CD8-positive, alpha-beta memory T cell (primary cell): ENCODE measurements around the gene EIF2AK2. TPM values are rescaled to one million over a fixed set of nuclear protein-coding genes. Genes with fewer than 3 reads are reported as not detected.

Source experiments
- CTCF ChIA-PET: fragments of 350-600 bp; sonication (Branson Sonifier 250); formaldehyde crosslinking; loops from one replicate; lab custom pipeline; 2021; ENCODE audit warnings: antibody characterized with exemption; lab: Charles Lee
- POLR2A ChIA-PET: fragments of 350-600 bp; sonication (Branson Sonifier 250); formaldehyde crosslinking; loops from one replicate; lab custom pipeline; 2021; ENCODE audit warnings: antibody characterized with exemption; lab: Charles Lee
- DNase-seq, 5 donors: peaks; one replicate each; pipeline versions ENCODE4 v3.0.0 to v3.0.0-alpha.2; 2020 to 2022; ENCODE audit warnings: mixed read lengths in 1 of 5
- H3K27ac ChIP-seq: one replicate; pipeline ENCODE4 v1.7.0; 2013; ENCODE audit warnings: low read depth, mild to moderate bottlenecking, low read length, moderate library complexity
- H3K27me3 ChIP-seq: 2 replicates; pipeline ENCODE4 v1.7.0; 2013; ENCODE audit warnings: low read length, mild to moderate bottlenecking; ENCODE audit not compliant: insufficient read depth, poor library complexity, severe bottlenecking
- H3K36me3 ChIP-seq: 2 replicates; pipeline ENCODE4 v1.7.0; 2013; ENCODE audit warnings: mild to moderate bottlenecking, low read length, moderate library complexity; ENCODE audit not compliant: insufficient read depth
- H3K4me1 ChIP-seq: 2 replicates; pipeline ENCODE4 v1.7.0; 2013; ENCODE audit warnings: mild to moderate bottlenecking, low read length, moderate library complexity; ENCODE audit not compliant: insufficient read depth
- H3K4me3 ChIP-seq: 2 replicates; pipeline ENCODE4 v1.7.0; 2013; ENCODE audit warnings: mild to moderate bottlenecking, low read length
- H3K9me3 ChIP-seq: 2 replicates; pipeline ENCODE4 v1.7.0; 2013; ENCODE audit warnings: mild to moderate bottlenecking, low read length
- H3K27ac Mint-ChIP-seq, 8 donors: one replicate each; pipeline ENCODE4 v1.8.0; 2020 to 2021; ENCODE audit warnings: mixed read lengths in 8 of 8, mild to moderate bottlenecking in 6 of 8, inconsistent platforms in 3 of 8, moderate library complexity in 3 of 8
- H3K27me3 Mint-ChIP-seq, 2 donors: one replicate each; pipeline ENCODE4 v1.8.0; 2020 to 2021; ENCODE audit warnings: mixed read lengths in 2 of 2, mild to moderate bottlenecking in 1 of 2, moderate library complexity in 1 of 2
- H3K36me3 Mint-ChIP-seq, 3 donors: one replicate each; pipeline ENCODE4 v1.8.0; 2020 to 2021; ENCODE audit warnings: mixed read lengths in 3 of 3, inconsistent platforms in 1 of 3, mild to moderate bottlenecking in 1 of 3
- H3K4me1 Mint-ChIP-seq, 3 donors: one replicate each; pipeline ENCODE4 v1.8.0; 2020 to 2021; ENCODE audit warnings: mixed read lengths in 3 of 3, inconsistent platforms in 1 of 3, mild to moderate bottlenecking in 1 of 3
- H3K4me3 Mint-ChIP-seq, 7 donors: one replicate each; pipeline ENCODE4 v1.8.0; 2020 to 2021; ENCODE audit warnings: mixed read lengths in 7 of 7, mild to moderate bottlenecking in 6 of 7, moderate library complexity in 4 of 7, inconsistent platforms in 2 of 7
- H3K9me3 Mint-ChIP-seq, 5 donors: one replicate each; pipeline ENCODE4 v1.8.0; 2020 to 2022; ENCODE audit warnings: mixed read lengths in 5 of 5, mild to moderate bottlenecking in 3 of 5, moderate library complexity in 2 of 5, inconsistent platforms in 1 of 5
- polyA plus RNA-seq: library from polyadenylated mRNA; unstranded; fragments of 300-500 nt; fragmentation: Illumina TruSeq; gene quantifications from one replicate; pipeline ENCODE4 v1.2.3, GENCODE V29; 2021
- total RNA-seq, 2 experiments: library from RNA; stranded (reverse); gene quantifications; one replicate each; pipeline ENCODE4 v1.2.3, GENCODE V29; 2021

EIF2AK2 gene
- total and polyA plus RNA-seq, 3 experiments from 2014 or later: 36.0 to 42.6 (median 39.8) TPM

GRCh38 chr2:37167636-37168180 lies 10.9 kb upstream of the EIF2AK2 start:
- Mint-ChIP-seq H3K4me3 (no peak overlapping the region), H3K36me3 (peaks cover 0 to 16% (median 2%) of the 10 kb centered on the region in 3 donors), H3K27ac (peak overlapping the region in 1 of 8 donors; percentile 77), H3K4me1 (peaks cover 0 to 3% (median 0%) of the 10 kb centered on the region in 3 donors), H3K9me3 (peaks cover 7 to 17% (median 14%) of the 10 kb centered on the region in 5 donors), H3K27me3 (peaks cover 3 to 8% of the 10 kb centered on the region in 2 donors)
- H3K36me3 ChIP-seq: no peaks in the 10 kb centered on the region
- DNase-seq: no peak
- no peaks in the 10 kb centered on the region for H3K27me3 ChIP-seq
- no peaks in the 10 kb centered on the region for H3K4me1 ChIP-seq
- H3K4me3 ChIP-seq: no peak overlapping the region
- ChIA-PET CTCF (interaction anchor here (0.8 to 3.4 kb wide), 4 partner anchors 11 to 710 kb away, joined by 3 to 26 read pairs (median 4); partner anchors contain the start of genes CEBPZOS and EIF2AK2), POLR2A (no interaction called here)
- no peak overlapping the region for H3K27ac ChIP-seq
- H3K9me3 ChIP-seq: no peaks in the 10 kb centered on the region

GRCh38 chr2:37164757-37165156 lies 8.0 kb upstream of the EIF2AK2 start:
- Mint-ChIP-seq H3K36me3 (peaks cover 2 to 16% (median 3%) of the 10 kb centered on the region in 3 donors), H3K27me3 (peaks cover 1 to 8% of the 10 kb centered on the region in 2 donors), H3K9me3 (peaks cover 7 to 17% (median 14%) of the 10 kb centered on the region in 5 donors), H3K4me3 (no peak overlapping the region), H3K4me1 (peaks cover 0 to 20% (median 6%) of the 10 kb centered on the region in 3 donors), H3K27ac (no peak overlapping the region)
- H3K27ac ChIP-seq: no peak overlapping the region
- H3K9me3 ChIP-seq: no peaks in the 10 kb centered on the region
- no peaks in the 10 kb centered on the region for H3K36me3 ChIP-seq
- ChIA-PET POLR2A (no interaction called here), CTCF (no interaction called here)
- H3K4me1 ChIP-seq: no peaks in the 10 kb centered on the region
- DNase-seq: no peak
- H3K27me3 ChIP-seq: no peaks in the 10 kb centered on the region
- no peak overlapping the region for H3K4me3 ChIP-seq

- Mint-ChIP-seq H3K4me1 (peaks cover 49 to 79% (median 58%) of the 10 kb centered on the region in 3 donors), H3K27me3 (no peaks in the 10 kb centered on the region), H3K36me3 (peaks cover 7 to 34% (median 13%) of the 10 kb centered on the region in 3 donors), H3K4me3 (peak overlapping the region; percentile 90 to 98 (median 95)), H3K27ac (peak overlapping the region; percentile 88 to 96 (median 94)), H3K9me3 (no peaks in the 10 kb centered on the region)
- H3K4me3 ChIP-seq: peak overlapping the region; percentile 90
- H3K27ac ChIP-seq: peak overlapping the region; percentile 78
- ChIA-PET POLR2A (interaction anchor here (0.5 to 1.0 kb wide), 4 partner anchors 10 to 164 kb away, joined by 3 to 4 read pairs (median 4); partner anchors contain the start of genes CEBPZ and NDUFAF7), CTCF (interaction anchor here (1.0 to 4.6 kb wide), 2 partner anchors 12 to 22 kb away, joined by 3 to 26 read pairs; no protein-coding TSS in a partner anchor)
- no peaks in the 10 kb centered on the region for H3K27me3 ChIP-seq
- no peaks in the 10 kb centered on the region for H3K36me3 ChIP-seq
- H3K9me3 ChIP-seq: no peaks in the 10 kb centered on the region
- DNase-seq: peak in 2 of 5 donors; percentile 2 to 12
- H3K4me1 ChIP-seq: peaks cover 22% of the 10 kb centered on the region
Observed at GRCh38 chr2:37156071-37156856, 516 bp downstream of the EIF2AK2 start.

- Histone ChIP-seq H3K4me3 (no peak overlapping the region), H3K27ac (no peak overlapping the region), H3K27me3 (no peaks in the 10 kb centered on the region), H3K36me3 (no peaks in the 10 kb centered on the region), H3K9me3 (no peaks in the 10 kb centered on the region), H3K4me1 (peaks cover 22% of the 10 kb centered on the region)
- ChIA-PET CTCF (interaction anchor here (4.6 kb wide), 1 partner anchor 13 kb away, joined by 26 read pairs; no protein-coding TSS in a partner anchor), POLR2A (interaction anchor here (0.6 to 0.9 kb wide), 2 partner anchors 44 to 77 kb away, joined by 3 to 4 read pairs; partner anchors contain the start of genes CEBPZ and NDUFAF7)
- H3K9me3 Mint-ChIP-seq: no peaks in the 10 kb centered on the region
- no peak for DNase-seq
- H3K27me3 Mint-ChIP-seq: no peaks in the 10 kb centered on the region
- H3K4me1 Mint-ChIP-seq: peaks cover 62 to 84% (median 73%) of the 10 kb centered on the region in 3 donors
- H3K4me3 Mint-ChIP-seq: peak overlapping the region in 5 of 7 donors; percentile 93 to 98 (median 96)
- H3K27ac Mint-ChIP-seq: peak overlapping the region; percentile 34 to 96 (median 92)
- peaks cover 6 to 37% (median 13%) of the 10 kb centered on the region in 3 donors for H3K36me3 Mint-ChIP-seq
Observed at GRCh38 chr2:37154785-37155184, 2.0 kb downstream of the EIF2AK2 start.

GRCh38 chr2:37153224-37153623 lies 3.6 kb downstream of the EIF2AK2 start:
- Mint-ChIP-seq H3K36me3 (peaks cover 11 to 49% (median 13%) of the 10 kb centered on the region in 3 donors), H3K27ac (peak overlapping the region in 3 of 8 donors; percentile 32 to 52 (median 51)), H3K27me3 (no peaks in the 10 kb centered on the region), H3K4me3 (peak overlapping the region in 2 of 7 donors; percentile 46 to 67), H3K9me3 (no peaks in the 10 kb centered on the region), H3K4me1 (peaks cover 70 to 84% (median 81%) of the 10 kb centered on the region in 3 donors)
- Histone ChIP-seq H3K27me3 (no peaks in the 10 kb centered on the region), H3K9me3 (no peaks in the 10 kb centered on the region), H3K4me3 (no peak overlapping the region), H3K4me1 (peaks cover 22% of the 10 kb centered on the region), H3K36me3 (no peaks in the 10 kb centered on the region), H3K27ac (no peak overlapping the region)
- no peak for DNase-seq
- POLR2A ChIA-PET: no interaction called here
- CTCF ChIA-PET: no interaction called here

- Histone ChIP-seq H3K9me3 (no peaks in the 10 kb centered on the region), H3K4me3 (no peak overlapping the region), H3K27ac (no peak overlapping the region), H3K36me3 (peaks cover 11% of the 10 kb centered on the region), H3K4me1 (no peaks in the 10 kb centered on the region), H3K27me3 (no peaks in the 10 kb centered on the region)
- Mint-ChIP-seq H3K36me3 (peaks cover 8 to 57% (median 16%) of the 10 kb centered on the region in 3 donors), H3K4me3 (peak overlapping the region; percentile 7 to 75 (median 43)), H3K4me1 (peaks cover 47 to 55% (median 55%) of the 10 kb centered on the region in 3 donors), H3K27me3 (no peaks in the 10 kb centered on the region), H3K27ac (peak overlapping the region; percentile 22 to 95 (median 68)), H3K9me3 (no peaks in the 10 kb centered on the region)
- DNase-seq: peak in 1 of 5 donors; percentile 26
- CTCF ChIA-PET: interaction anchor here (1.1 kb wide), 1 partner anchor 51 kb away, joined by 3 read pairs; no protein-coding TSS in a partner anchor
- POLR2A ChIA-PET: no interaction called here
Observed at GRCh38 chr2:37149626-37150322, 7.0 kb downstream of the EIF2AK2 start.

- Mint-ChIP-seq H3K9me3 (no peaks in the 10 kb centered on the region), H3K4me3 (no peak overlapping the region), H3K36me3 (peaks cover 7 to 54% (median 15%) of the 10 kb centered on the region in 3 donors), H3K27me3 (no peaks in the 10 kb centered on the region), H3K4me1 (peaks cover 40 to 48% (median 44%) of the 10 kb centered on the region in 3 donors), H3K27ac (peak overlapping the region in 3 of 8 donors; percentile 63 to 88 (median 70))
- Histone ChIP-seq H3K4me3 (no peak overlapping the region), H3K27me3 (no peaks in the 10 kb centered on the region), H3K27ac (no peak overlapping the region), H3K4me1 (no peaks in the 10 kb centered on the region), H3K9me3 (no peaks in the 10 kb centered on the region), H3K36me3 (peaks cover 11% of the 10 kb centered on the region)
- POLR2A ChIA-PET: no interaction called here
- CTCF ChIA-PET: interaction anchor here (1.1 to 1.7 kb wide), 2 partner anchors 46 to 53 kb away, joined by 3 read pairs; no protein-coding TSS in a partner anchor
- no peak for DNase-seq
Observed at GRCh38 chr2:37148325-37148724, 8.5 kb downstream of the EIF2AK2 start.
